GM19025 (cell line): ENCODE measurements around the gene MLX.
"Not testable (repeated sequence)": the region's sequence is repeated elsewhere in the genome, so short reads cannot be mapped to it uniquely, and the experiment has no call there.

ENCODE experiments used
- ATAC-seq: cut with Tn5 transposase; IDR thresholded peaks from one replicate; pipeline ENCODE4 v1.9.1; 2021; ENCODE audit warnings: mild to moderate bottlenecking, low read depth, moderate library complexity; ENCODE audit not compliant: unreplicated experiment

Gene MLX

DNA sequence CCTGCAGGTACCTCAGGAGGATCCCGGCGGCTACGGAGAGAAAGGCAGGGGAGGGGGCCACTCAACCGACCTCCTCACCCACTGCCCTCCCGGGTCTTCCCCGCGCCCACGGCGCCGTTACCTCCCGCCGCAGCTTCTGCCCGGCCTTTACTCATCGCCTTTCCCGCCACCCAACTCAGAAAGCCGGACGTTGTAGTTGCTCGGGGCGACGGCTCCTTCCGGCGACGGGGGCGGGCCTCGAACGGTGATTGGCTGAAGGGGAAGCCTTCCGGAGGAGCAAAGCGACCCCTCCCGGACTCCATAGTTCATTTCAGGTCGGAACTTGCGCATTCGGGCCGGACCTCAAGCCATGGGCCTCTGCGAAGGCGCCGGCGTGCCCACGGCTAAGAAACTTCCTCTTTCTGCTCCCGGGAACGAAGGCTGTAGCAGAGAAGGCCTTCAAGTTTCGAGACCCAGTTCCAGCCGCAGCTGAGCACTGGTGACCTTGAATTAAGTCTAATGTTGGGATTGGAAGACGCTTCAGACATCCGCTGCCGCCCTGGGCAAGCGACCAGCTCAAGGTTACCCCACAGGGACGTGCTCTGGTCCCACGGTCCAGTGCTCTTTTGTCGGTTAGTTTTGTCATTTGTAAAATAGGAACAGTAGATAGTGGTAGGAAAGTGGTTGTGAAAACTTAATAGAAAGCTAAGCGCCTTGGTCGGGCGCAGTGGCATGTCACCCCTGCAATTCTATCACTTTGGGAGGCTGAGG lies 10.8 kb downstream of the MLX start, which contains the start of gene PSMC3IP:
PSMC3IP (minus strand) TSS at position 198 of the 750 bp plus-strand sequence; CDS start at position 155, 43 bp downstream.
- peak; percentile 52 for ATAC-seq

DNA sequence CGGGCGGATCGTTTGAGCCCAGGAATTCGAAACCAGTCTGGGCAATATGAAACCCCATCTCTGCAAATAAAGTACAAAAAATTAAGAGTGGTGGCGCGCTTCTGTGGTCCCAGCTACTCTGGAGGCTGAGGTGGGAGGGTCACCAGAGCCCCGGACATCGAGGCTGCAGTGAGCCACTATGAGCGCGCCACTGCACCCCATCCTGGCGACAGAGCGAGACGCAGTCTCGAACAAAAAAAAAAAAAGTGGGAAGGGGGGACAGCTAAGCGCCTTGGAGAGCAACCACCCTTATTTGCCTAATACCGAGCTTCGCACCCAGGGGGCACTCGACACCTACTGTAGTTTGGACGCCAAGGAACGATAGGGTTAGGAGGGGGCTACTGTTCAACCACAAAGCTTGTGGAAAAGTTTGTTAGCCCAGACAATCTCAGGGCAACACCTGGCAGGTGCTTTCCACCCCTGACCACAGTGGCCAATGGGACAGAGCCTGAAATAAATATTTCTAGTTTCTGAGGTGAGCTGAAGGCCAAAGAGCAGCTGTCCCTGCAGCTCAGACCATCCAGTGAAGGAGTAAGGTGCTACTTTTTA lies 11.5 kb downstream of the MLX start:
- ATAC-seq, result peak; percentile 54

DNA sequence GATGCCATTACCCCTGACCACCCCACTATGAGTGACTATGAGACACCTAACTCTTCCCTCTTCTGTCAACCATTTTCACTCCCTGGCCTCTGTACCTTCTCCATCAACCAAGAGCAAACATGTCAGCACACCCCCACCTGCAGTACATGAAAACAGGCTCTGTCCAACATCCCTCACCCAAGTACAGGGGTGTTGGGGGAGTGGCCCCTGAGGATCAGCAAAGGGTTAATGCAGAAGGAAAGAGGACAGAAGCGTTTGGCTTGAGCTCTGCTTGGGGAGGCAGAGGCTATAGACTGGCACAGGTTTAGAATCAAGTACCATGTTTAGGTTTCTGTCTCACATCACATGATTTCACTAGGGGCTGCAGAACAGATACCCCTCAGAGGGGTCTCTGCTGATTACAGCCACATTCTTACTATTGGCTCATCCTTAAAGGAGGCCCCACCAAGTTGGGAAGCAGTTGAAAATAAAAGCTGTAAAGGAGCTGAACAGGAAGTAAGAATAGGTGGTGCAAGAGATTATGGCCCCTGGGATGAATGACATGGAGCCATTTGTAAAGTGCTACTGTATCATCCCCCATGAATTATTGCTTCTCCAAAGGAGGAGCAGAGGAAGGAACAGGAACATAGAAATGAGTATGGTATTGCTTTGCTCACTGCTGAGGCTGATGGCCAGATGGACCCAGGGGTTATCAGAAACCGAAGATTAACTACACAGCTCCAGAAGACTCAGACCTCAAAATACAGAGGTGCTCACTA lies 13.1 kb downstream of the MLX start:
- no peak for ATAC-seq

DNA sequence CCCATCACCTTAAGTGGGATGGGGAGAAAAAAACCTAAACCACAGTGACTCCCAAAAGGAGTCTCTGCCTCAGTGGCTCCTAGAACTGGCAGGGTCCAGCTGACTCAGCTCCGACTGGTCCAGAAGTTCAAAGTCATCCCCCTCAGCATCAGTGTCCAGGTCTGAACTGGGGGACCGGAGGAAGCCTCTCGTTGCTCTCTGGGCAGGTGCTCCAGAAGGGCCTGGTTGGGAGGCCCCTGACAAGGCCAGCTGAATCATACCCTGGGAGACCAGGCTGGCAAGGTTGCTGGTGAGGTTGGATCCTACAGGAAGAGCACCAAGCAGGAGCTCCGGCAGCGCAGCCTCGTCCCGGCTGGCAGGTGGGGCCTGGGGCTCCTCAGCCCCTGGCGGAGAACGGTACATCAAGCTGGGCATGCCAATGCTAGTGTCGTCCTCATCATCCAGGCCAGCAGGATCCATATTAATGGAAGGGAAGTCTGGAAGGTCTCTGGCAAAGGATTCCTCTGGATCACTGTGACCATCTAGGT lies 14.9 kb downstream of the MLX start:
- no peak for ATAC-seq

DNA sequence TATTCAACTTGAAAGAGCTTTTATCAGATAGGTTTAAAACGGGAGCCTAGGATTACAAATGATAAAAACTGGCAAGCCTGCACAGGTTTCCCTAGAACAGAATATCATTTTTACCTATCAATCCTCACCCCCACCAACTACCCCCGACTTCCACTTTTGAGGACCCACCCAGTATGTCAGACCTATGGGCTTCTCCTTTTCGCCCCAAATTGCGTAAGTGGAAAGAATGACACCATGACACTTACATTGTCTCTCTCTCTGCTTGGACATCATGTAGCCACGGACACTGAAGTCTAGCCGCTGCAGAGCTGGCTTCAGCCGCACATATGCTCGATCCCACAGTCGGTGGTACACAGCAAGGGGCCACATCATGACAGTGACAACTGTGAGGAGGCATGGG lies 18.0 kb downstream of the MLX start:
- no peak for ATAC-seq

DNA sequence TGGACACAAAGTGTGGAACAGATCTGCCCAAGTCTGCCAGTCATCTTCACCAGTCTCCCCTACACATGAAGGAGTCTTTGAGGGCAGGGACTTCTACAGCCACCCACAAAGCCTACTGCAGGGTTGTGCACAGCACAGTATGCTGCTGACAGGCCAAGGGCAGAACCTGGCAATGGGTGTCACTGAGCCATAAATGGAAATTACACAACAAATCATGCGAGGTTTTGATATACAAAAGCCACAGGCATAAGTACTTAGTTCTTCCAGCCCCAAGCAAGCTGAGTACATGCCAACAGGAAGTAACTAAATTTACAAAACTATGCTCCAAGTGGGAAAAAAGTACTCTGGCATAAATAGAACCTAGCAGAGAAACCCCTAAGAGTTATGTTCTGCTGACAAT lies 18.5 kb downstream of the MLX start:
- no peak for ATAC-seq

DNA sequence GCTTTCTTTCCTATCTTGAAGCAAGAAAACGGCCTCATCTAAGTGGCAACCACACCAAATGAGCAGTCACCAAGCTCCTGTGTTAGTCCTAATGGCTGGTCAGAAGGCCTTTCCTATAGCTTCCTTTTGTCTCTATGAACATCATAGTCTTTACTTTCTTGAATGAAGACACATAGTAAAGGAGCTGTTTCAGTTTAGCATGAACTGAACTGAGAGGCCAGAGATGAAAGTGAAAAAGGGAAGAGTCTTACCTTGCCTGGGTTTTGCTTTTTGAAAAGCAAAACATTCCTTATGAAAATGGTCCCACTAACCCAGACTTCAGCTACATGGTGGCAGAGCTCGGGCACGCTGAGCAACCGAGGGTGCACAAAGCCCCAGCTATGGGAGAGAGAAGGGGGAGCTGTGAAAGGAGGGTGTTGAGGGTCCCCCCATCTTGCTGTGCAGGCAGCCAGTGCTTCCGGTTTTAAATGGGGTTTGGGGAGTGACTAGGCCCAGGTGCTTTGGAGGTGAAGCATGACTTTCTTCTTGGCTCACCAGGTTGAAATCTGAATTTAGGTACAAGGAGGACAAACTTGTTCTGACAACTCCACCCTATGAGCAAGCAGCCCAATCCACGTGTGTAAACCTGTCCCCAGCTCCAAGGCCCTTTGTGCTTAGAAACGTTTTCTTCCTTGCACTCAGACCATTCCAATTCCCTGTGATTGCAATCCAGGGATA lies 19.8 kb downstream of the MLX start:
- no peak for ATAC-seq

DNA sequence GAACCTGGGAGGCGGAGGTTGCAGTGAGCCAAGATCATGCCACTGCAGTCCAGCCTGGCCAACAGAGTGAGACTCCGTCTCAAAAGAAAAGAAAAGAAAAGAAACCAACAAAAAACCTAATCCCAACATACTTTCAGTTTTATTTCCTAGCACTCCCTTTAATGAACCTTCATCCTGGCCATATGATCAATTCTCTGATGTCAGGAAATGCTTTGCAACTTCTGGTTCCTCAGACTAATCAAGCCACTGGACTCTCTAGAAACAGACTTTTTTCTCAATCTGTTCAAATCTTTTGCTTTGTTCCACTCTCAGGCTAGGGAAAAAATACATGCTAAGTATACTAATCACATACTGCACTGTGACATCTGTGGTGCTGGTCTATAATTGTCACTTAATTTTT lies 24.0 kb downstream of the MLX start:
- no peak for ATAC-seq

DNA sequence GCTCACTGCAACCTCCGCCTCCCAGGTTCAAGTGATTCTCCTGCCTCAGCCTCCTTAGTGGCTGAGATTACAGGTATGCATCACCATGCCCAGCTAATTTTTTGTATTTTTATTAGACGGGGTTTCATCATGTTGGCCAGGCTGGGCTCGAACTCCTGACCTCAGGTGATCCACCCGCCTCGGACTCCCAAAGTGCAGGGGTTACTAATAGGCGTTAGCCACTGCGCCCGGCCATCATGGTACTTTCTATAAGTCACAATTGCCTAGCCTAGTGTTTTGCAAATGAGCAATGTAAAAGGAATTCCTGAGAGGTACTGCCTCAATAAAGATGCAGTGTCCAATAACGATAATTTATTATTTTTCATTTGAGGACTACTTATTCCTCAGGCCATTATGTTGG lies 24.5 kb downstream of the MLX start:
- no peak for ATAC-seq

DNA sequence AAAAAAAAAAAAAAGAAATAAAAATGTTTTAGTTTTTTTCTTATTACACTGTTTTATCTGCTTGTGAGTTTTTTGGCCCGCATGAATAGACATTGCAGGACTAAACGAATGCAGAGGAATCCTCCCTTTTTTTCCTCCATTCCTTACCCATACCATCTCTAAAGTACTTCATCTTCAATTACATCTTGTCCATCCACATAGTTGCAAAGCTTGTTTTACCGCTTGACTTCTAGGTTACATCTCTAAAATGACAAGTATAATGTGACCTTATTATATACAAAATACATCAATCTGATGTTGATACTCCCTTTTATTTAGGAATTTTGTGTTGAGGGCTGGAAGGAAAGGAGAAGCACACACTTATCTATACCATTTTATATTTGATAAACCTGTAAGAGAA lies 29.5 kb downstream of the MLX start:
- no peak for ATAC-seq

DNA sequence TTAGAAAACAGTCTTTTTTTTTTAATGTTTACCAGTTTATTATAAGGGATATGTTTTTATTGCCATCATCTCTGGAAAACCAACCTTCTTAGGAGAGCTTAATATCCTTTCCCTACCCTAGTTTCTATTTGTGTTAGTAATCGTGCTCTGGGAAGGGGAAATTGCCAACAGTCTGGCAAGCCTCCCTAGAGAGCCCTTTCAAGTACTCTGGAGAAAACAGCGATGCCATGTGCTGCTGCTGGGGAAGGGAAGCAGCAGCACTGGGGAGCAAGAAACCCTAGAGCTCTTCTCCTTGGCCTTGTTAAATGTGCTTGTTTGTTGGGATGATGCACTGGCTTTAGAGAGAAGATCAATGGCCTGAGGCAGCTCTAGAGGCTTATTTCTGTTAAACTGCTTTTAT lies 32.0 kb downstream of the MLX start:
- no peak for ATAC-seq

DNA sequence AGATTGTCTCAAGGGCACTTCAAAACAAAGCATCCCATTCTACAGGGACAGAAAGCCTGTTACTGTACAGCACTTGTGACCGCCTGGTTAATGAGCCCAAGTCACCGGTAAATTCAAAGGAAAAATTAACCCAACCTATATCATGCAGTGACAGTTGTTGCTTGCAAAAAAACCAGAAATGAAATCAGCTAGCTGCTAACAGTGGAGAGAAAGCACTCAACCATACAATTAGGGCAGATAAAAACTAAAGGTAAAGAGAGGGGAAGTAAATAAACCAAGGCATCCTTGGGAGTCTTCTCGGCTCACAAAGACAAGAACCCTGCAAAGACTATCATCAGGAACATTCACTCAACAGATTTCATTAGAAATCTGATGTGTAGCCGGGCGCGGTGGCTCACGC lies 36.4 kb downstream of the MLX start:
- ATAC-seq, result no peak

DNA sequence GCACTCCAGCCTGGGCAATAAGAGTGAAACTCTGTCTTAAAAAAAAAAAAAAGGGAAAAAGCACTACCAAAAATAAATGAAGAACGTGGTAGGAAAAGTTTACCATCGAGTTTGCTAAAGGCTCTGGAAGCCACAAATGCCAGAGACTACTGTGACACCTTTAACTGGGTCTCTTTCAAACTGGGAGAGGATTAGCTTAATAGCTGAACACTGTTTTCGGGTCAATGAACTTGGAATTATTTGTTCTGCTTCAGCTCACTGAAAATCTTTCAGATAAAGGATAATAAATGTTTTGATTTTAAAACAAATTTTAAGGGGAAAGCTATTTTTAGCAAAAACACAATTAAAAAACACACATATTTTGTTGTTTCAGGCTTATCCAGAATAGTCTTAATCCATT lies 40.9 kb downstream of the MLX start:
- no peak for ATAC-seq

DNA sequence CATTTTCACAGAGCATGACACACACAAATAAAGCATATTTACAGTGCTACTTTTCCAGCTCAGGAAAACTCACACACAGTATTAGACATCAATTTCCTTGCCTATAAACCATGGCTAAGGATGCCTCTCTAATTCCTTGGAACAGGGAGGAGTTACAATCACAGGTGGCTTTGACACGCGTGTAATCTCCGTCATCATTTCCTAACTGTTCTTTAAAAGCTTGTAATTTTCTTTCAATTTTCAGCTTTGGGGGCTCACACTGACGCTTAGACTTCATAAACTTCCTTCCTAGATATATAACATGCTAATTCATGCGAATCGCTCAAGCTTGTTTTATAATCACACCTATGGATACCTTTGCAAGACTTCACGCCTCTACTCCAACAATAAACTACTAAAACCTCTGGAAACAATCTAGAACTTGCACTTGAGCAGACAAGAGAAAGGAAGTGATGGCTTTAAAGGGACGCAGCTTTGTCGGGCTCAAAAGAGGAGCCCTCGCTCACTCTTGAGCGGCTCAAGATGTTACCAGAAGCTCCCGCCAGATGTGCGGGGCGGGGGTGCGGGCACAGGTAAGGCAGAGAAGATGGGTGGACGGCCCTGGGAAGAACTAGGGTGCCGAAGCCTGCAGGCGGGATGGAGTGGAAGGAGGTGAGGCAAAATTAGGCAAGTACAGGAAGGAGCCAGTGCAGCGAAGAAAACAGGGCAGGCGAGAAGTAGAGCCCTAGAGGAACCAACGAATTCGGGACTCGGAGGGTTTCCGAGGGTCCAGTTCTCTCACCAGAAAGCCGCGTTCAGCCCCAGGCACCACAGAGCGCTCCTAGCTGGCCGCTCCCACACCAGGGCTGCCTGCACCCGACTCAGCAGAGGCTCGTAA lies 41.6 kb downstream of the MLX start:
- ATAC-seq, result peak; percentile 33

DNA sequence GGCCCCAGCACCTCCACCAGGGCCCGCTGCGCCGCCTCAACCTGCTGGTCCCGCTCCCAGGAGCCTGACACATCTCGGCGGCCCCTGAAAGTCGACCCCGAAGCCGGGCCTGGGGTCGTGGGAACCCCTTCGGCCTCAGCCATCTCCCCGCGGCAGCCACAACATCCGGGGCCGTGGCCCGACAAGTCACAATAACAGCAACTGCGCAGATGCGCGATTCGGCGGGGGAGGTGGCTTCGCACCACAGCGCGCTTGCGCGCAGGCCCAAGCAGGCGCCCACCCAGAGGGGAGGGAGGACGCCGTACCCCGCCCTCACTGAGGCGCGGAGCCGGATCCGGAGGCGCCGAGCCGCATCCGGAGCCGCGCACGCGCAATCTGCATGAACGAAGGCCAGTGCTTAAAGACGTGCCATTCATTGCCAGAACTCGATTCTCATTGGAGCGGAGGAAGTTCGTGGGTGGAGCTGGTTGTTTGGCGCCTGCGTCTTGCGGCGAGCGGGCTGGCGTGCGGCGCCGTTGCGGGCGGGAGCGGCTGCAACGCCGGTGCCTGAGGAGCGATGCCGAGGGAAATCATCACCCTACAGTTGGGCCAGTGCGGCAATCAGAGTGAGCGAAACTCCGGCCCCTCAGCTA lies 42.4 kb downstream of the MLX start, which contains the start of the genes RETREG3 and TUBG1:
RETREG3 (minus strand) TSS at position 193 of the 632 bp plus-strand sequence; CDS start at position 143, 50 bp downstream.
TUBG1 (plus strand) TSS at position 502 of the 632 bp plus-strand sequence; CDS start at position 557, 55 bp downstream.
- peak; percentile 89 for ATAC-seq

DNA sequence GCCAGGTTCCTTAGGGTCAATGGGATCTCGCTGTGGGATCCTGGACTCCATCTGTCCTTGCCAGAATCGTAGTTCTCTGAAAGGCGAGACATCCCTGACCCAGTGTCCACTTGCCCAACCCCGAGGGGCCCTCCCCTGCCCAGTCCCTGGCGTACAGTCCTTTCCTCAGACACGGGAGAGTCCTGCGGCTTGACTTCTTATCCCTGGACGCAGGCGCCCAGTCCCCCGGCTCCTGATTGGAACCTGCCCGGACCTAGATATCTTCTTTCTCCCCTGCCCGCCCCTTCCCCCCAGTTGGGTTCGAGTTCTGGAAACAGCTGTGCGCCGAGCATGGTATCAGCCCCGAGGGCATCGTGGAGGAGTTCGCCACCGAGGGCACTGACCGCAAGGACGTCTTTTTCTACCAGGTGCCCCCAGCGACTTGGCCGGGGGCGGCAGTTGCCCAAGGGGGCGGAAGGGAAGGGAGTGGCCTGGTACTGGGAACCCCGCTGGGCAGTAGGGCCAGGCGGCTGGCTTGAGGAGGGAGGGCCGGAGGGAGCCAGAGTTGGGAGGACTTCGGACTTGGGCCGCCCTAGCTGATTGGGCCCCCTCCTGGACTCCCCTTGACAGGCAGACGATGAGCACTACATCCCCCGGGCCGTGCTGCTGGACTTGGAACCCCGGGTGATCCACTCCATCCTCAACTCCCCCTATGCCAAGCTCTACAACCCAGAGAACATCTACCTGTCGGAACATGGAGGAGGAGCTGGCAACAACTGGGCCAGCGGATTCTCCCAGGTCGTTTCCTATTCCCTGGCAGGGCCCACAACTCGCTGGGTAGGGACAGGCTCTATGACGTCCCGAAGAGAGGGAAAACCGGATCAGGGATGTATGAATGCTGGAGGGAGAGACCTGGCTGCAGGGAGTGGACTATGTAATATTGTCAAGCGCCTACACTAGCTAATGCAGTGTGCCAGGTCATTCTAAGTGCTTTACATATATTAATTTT lies 43.2 kb downstream of the MLX start:
- ATAC-seq, result not testable (repeated sequence)

DNA sequence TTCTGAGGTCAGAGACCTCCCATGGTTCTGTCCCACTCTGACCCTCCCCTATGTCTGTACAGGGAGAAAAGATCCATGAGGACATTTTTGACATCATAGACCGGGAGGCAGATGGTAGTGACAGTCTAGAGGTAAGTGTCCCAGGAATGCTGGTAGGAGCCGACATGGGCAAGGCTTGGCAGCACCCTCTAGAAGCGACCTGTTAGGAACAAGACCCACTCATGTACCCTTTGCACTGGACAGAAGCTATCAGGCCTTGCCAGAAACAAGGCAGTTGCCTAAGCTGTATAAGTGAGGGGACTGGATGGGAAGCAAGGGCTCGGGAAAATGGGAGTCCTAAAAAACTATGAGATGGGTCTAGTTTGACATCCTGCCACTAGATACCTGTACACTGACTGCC lies 45.1 kb downstream of the MLX start:
- ATAC-seq, result no peak
